GM10847 (cell line): Measurements from ENCODE around the gene GNG14.

Experiments
- POLR2A ChIP-seq: IDR thresholded peaks from 2 replicates; pipeline ENCODE4 v1.6.1; 2011; ENCODE audit not compliant: insufficient read length; ENCODE audit errors: extremely low read depth

GNG14 gene

DNA sequence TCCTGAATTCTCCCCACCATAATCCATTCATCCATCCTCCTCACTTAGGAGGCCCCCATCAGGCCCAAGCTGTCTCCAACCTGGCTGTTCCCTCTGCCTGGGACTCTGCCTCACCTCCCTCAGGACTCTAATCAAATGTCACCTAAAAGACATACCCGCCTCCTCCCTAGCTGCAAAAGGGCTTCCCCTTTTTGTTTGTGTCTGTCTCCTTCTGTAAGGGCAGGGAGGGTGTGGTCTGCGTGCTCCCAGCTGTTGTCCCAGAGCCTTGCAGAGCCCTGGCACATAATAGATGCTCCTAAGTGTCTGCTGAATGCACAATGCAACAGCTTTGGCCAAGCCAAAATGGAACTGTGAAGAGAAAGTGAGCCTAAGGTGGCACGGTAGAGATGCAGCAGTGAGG, 42.3 kb downstream of the GNG14 start:
- TF ChIP-seq POLR2A = no peak

DNA sequence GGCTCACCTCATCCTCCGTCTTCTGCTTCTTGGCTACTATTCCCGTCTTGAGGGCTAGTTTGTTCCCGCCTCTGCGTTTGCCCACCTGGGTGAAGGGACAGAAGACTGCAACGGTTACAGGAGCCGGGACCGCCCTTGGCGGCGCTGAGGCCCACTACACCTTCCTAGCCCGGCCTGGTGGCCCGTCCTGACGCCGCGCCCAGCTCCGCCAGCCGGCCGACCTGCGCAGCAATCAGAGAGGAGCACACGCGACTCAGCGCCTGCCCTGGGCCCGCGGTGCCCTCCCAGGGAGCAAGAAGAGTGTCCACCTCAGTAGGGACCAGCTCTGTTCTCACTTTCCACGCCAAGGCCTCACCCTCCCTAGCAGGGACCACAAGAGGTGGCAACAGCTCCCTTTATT, 43.5 kb downstream of the GNG14 start:
- no peak for TF ChIP-seq POLR2A

DNA sequence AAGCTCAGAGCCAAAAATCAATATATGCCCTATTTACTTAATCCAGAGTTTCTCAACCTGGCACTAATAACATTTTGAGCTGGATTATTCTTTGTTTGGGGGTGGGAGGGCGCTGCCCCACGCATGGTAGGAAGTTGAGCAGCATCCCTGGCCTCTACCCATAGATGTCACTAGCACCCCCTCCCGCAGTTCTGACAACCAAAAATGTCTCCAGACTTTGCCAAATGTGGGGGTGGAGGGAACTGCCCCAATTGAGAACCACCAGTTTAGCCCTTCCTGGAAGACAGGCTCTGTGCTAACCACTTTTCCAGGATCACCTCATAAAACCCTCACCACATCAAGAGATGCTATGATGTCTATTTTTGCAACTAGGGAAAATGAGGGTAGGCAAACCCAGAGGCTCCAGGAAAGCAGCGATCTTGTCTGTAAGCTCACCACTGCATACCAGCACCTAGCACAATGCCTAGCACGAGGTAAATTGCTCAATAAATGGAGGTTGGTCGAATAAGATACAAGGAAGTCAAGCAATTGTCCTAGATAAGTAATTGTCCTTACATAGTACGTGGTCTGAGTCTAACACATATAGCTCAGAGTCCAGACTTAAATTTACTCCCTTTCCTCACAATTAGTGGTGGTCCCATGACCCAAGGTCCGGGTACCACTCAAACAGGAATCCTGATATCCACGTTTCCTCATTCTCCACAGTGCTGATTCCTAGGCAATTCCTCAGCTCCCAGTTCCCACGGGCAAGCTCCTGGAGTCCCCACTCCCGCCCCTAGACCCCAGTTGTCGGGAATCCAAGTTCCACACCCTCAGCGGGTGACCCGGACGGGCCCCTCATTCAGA, 45.8 kb downstream of the GNG14 start:
- TF ChIP-seq POLR2A = no peak

DNA sequence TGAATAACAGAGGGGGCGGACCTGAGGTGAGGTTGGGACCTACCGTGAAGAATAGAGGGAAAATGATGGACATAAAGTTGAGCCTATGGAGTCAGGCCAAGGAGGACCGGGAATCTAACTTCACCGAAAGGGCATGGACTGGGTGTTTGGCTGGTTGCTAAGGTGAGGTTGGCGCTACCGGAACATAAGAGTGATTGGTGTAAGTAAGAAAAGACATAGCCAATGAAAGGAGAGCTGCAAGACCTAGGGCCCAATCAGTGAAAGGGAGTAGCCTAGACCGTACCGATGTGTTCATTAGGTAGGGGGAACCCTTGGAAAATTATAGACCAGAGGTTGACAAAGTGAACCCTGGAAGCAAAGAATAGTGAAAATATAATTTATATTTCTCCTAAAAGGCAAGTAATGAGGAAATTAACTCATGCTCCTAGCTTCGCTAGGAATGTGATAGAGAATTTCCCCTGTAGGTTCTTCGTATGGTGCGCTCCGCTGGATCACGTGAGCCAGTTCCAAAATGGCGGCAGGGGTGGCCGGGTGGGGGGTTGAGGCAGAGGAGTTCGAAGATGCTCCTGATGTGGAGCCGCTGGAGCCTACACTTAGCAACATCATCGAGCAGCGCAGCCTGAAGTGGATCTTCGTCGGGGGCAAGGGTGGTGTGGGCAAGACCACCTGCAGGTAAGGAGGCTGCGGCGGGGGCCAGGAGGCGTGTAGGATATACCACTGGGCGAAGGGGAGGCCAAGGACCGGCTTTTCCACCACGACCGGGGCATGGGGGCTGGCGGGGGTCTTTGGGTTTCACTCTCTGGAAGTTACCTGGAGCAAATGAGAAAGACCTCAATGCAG, 49.4 kb downstream of the GNG14 start, which contains the start of gene GET3:
GET3 (plus strand) TSS at position 503 of the 840 bp plus-strand sequence; CDS start at position 512, 9 bp downstream.
- TF ChIP-seq POLR2A = peak; percentile 84

DNA sequence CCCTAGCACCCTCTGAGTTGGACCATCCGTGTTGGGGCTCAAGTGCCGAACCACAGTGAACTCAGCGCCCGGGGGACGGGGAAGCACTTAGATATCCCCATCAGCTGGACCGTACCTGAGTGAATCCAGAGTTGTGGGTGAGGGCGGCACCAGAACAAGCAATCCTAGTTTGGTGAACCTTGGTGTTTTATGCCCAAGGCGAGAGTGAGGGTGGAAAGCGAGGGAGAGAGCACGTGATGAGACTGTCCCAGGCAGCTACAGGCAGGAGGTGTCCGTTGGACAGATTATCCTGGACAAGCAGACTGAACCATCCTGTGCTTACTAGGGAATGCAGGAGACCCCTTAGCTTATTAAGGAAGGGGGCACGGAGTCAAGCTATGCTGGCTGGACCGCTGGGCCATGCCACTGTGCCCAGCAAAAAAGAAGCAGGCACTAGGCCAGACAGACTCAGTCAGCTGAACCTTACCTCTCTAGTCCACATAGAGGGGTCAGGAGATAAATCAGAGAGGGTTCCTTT, 50.1 kb downstream of the GNG14 start:
- TF ChIP-seq POLR2A = no peak
